NK-92 (cell line): ENCODE results near the gene LCP1.
"Not testable (repeated sequence)": the region's sequence is repeated elsewhere in the genome, so short reads cannot be mapped to it uniquely, and the experiment has no call there.

Source experiments
- DNase-seq: peaks from one replicate; lab custom pipeline; 2025; ENCODE audit not compliant: unreplicated experiment; lab: John Stamatoyannopoulos, UW

The LCP1 gene, protein sequence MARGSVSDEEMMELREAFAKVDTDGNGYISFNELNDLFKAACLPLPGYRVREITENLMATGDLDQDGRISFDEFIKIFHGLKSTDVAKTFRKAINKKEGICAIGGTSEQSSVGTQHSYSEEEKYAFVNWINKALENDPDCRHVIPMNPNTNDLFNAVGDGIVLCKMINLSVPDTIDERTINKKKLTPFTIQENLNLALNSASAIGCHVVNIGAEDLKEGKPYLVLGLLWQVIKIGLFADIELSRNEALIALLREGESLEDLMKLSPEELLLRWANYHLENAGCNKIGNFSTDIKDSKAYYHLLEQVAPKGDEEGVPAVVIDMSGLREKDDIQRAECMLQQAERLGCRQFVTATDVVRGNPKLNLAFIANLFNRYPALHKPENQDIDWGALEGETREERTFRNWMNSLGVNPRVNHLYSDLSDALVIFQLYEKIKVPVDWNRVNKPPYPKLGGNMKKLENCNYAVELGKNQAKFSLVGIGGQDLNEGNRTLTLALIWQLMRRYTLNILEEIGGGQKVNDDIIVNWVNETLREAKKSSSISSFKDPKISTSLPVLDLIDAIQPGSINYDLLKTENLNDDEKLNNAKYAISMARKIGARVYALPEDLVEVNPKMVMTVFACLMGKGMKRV

DNA sequence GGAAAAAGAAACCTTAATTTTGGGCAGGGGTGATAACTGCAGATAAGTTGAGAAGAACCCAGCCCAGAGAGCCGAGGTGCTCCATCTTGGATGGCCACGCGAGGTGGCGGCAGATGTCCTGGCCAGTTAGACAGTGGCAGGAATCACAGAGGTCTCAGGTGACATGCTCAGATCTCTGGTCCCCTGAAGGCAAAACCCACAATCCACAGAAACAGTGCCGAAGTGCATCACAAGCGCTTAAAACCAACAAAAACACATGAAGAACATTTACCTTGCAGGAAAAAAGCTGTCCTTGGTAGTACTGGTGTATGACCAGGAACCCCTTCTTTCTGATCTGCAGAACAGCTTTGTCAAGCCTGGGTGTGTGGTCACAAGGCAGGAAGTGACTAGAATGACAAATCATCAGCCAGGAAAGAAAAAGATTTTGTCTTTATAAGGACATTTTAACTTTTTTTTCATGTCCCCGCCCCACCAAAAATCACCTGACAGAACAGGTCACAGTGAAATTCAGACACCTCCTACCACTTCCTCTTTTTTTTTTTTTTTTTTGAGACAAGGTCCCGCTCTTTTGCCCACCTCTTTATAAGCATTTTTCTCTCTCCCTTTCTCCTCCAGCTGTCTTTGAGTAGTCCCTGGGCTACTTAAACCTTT is at the start of gene LCP1:
TSS of gene LCP1 (minus strand) at position 338 of the 651 bp plus-strand sequence. CDS start 22,515 bp downstream, outside the sequence.
- peak; percentile 33 for DNase-seq

DNA sequence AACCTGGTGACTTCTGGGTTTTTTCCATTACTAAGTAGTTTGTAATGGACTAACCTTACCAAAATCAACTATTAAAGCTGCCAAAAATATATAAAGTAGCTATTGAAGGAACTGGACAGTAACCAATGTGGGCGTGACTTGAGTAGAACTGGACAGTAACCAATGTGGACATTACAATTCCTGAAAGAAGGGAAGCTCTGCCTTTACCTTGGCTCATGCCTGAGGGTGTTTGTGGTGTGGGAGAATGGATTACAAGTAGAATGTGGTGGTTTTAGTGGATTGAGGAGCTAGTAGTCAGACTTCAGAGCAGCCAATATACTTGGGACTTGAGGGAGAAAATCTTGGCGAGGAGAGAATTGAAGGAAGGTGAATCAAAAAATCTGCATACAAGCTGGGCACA is 47.3 kb upstream of the LCP1 start:
- DNase-seq = no peak

DNA sequence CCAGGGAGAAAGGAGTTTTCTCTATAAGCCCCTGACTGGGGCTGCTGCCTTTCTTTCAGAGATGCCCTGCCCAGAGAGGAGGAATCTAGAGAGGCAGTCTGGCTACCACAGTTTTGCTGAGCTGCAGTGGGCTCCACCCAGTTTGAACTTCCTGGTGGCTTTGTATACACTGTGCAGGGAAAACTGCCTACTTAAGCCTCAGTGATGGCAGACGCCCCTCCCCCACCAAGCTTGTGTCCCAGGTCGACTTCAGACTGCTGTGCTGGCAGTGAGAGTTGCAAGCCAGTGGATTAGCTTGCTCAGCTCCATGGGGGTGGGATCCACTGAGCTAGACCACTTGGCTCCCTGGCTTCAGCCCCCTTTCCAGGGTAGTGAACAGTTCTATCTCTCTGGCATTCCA is 38.3 kb upstream of the LCP1 start:
- not testable (repeated sequence) for DNase-seq

DNA sequence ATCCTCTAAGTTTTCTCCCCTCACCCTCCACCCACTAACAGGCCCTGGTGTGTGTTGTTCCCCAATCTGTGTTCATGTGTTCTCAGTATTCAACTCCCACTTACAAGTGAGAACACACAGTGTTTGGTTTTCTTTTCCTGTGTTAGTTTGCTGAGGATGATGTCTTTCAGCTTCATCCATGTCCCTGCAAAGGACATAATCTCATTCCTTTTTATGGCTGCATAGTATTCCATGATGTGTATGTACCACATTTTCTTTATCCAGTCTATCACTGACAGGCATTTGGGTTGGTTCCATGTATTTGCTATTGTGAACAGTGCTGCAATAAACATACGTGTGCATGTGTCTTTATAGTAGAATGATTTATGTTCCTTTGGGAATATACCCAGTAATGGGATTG is 32.8 kb upstream of the LCP1 start:
- not testable (repeated sequence) for DNase-seq

DNA sequence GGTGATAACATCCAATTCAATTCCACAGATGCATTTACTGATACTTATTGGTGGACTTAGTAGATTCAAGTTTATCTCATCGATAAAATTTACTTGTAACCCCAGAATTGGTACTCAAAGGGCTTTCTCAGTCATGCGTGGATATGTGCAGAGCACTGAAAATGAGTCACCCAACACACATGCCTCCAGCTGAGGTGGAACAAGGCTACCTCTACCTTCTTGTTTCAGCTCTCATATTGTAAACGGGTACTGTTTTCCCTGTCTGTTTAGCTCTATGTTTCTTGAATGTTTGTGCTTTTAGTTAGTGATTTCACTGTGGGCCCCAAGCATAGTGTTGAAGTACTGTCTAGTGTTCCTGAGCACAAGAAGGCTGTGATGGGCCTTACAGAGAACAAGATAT is 31.3 kb upstream of the LCP1 start:
- no peak for DNase-seq

DNA sequence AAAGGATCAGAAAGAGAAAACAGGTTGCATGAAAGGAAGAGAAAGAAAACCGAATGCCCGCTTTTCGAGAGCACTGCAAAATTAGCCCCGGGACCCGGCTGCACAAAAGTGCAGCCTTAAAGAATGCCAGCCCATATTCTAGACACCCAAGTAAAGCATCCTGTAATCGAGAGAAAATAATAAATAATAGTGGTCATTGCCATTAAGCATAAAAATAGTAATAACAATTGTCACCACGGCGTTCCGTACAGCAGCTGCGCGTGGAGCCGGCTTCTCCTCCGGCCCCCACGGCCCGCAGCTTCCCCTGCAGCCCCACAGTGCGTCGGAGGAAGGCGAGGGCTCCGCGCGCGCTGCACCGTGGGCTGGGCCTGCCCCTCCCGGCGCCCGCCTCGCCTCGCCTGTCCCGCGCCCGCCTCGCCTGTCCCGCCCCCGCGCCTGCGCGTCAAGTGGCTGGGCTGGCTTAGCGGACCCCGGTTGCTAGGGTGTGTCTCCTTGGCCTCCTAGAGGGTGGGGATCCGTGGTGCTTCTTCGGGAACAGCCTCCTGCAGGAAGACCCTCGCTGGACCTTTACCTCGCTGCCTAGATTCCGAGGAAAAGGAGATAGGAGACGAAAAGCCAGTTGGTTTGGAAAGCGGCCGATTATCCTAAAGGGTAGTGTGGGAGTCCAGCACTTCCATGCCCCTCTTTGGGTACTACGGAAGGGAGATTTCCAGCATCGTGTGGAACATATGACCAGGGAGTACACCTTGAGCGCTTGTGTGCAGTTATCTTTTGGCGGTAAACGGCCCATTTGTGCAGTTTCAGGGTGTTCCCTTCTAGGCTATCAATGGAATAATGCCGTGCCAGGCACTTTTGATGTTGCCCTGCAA is 29.7 kb upstream of the LCP1 start, which contains the start of gene LRRC63:
TSS of gene LRRC63 (plus strand) at position 446 of the 869 bp plus-strand sequence. CDS start 1,107 bp downstream, outside the sequence.
- DNase-seq = no peak

DNA sequence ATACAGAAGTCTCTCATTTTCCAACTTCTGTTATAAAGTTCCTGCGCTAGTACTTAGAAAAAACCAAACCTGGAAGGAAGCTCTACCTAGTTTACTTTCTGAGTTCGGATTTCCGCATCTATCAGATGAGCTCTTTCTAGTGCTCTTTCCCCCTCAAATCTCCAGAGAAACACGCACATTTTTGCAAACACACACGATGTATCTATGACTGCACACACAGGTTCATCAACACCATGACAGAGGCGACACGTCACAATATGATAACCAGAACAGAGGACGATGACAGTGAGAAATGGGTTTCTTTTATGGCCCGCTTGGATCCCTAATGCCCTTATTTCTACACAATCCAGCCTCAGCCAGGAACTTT is 29.1 kb upstream of the LCP1 start:
- no peak for DNase-seq

DNA sequence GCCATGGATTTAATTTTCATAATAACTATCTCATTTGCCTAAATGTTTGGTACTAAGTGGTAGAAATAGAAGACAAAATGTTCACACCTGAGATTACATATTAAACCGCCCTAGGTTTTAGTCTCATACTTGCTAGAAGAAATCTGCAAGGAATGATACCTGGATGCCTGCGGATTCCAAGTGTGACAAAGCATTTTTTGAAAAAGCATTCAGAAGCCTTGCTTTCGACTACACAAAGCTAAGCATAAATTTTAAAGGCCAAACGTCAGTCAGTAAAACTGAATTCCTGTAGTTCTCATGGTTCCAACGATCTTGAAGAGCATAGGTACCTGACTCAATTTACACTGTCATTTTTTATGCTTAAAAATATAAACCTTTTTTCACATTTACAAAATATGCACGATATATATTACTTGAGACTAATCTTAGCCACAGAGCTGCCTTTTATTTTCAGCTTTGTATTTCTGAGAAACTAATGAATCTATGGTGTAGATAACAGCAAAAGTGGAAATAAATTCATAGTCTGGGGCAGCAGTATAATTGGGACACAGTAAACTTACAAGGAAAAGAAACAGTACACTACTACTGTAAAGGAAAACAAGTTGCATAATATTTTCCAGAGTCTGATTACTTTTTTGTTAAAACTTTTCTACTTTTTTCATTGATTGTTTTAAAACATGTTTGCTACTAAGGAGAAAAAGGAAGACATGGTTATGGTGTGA is 28.5 kb upstream of the LCP1 start:
- no peak for DNase-seq

DNA sequence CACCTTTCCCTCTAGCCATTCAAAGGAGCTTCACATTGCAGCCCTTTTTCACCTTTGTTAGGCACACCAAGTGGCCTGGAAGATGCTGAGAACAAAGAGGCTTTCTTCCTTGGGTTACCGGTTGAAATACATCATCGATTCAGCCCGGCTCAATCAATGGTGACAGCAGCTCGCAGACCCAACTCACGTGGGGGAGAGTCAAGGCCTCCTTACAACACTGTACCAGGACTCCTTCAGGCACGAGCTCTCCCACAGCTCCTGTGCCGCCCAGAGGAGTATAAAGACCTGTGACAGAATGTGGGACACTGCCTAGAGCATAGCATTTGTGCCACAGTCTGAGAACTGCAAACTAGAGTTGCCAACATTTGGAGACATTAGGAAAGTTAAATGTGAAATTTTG is 25.9 kb upstream of the LCP1 start:
- DNase-seq = no peak

DNA sequence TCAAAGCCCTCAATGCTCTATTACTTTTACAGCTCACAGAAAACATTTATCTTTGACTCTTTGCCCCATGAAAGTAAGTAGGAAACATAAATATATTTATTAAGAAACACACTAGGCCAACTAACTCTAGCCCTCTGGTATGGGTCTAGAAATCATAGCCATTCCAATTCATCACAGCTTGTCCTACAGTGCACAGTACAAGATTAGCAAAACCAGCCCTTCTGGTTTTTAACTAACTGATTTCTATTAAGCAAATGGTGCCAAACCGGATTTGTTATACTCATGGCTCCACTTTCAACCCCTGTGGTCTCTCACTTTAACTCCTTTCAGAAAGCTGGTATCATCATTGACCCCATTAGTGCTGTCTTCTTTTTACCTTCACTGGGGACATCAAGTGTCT is 24.2 kb upstream of the LCP1 start:
- DNase-seq = no peak

DNA sequence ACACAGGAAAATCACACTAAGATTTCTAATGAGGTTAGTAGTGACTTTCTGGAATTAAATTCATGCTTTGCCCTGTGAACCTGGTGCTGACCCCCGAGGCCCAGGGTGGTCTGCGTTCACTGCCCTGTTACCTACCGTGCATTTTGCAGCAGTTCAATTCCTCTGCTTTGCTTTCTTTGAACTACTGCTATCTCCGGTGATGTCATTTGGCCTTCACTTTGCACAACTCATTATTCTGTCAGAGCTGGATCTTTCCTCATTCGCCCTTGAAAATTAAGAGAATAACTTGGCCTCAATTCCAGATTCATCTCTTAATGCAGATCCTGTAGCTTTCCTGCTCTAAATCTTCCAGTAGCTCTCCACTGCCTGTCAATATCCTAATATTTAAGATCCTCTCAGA is 21.0 kb upstream of the LCP1 start:
- no peak for DNase-seq

DNA sequence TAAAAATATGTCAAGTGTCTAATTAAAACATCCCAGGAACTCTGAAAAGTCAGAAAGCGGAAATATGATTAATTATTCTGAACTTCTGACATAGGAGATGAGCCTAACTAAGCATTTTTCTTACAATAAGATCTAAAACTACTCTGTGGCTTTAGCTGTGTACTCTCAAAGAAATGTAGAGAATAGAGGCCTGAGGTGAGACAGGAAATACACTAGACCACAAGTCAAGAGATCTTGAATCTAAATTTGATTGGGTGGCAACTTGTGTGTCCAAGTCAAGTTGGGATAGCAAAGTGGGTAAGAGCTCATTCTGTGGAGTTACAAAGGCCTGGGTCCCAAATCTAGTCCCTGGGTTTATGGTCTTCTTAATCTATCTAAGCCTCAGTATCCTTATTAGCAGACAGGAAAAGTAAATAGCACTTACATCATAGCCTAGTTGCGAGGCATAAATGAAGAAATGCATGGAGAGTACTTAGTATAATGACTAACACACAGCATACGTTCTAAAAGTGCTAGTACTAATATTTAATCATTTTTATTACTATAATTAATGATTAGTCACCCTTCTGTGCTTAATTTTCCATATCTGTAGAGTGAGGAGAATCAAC is 20.3 kb upstream of the LCP1 start:
- no peak for DNase-seq

DNA sequence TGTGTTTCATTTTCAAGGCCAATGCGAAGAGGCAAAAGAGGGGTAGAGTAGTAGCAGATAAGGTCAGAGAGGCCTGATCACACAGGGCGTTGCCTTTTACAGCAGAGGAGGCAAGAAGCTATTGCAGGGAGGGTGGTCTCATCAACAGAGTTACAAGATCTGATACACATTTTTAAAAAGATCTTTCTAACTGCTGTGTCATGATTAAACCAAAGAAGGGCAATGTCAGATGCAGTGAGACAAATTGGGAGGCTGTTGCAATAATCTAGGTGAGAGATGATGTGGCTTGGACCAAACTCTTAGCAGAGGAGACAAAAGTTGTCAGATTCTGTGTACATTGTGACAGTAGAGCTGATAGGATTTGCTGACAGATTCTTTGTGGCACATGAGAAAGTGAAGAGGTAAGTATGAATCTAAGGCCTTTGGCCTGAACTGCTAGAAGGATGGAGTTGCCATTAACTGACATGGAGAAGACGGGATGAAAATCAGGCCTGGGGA is 16.8 kb upstream of the LCP1 start:
- DNase-seq = no peak

DNA sequence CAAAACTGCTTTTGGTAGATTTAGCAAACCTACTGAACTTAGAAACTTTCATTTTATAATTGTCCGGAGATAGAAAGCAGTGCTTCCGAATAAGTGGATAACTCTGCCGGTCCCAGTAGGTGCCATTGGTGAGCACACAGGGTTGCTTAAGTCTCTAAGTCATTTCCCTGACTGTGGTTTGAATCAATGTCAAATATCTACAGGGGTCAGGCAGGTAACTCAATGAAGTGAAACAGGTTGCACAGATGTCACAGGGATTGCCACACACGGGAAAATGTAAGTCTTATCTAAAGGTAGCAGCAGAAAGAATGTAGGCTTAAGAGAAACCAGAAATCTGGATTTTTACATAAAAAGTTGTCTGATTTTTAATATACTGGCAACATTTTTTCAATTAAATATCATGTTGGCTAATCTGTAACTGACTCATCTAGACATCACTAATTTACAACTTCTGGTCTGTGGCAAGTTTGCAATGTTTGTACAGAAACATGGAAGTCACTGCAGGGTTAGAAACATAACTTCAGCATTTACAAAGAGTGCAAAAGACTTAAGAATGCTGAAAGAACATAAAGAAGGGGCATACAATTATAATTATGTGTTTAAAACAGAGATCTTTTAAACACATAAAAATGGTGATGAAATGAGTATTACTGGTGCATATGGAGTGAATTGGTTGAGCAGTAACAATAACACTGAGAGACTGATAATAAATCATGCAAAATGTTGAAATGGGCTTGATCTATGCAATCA is 15.5 kb upstream of the LCP1 start:
- DNase-seq = no peak

DNA sequence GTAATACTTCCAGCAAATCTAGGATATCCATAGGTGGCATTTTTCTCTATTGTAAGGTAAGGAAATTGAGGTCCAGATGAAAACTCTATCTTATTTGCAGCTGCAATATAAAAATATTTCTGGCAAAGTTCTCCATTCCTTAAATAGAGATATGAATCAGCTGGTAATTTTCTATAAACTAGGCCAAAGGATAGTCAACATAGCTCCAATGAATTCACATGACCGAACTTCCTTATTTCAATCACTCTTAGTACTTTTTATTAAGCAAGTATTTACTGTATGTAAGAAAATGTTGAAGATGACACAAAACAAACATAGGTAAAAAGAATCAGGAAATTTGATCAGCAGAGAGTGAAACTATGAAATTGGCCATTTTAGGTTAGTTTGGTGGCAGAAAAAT is 13.0 kb upstream of the LCP1 start:
- DNase-seq = no peak

DNA sequence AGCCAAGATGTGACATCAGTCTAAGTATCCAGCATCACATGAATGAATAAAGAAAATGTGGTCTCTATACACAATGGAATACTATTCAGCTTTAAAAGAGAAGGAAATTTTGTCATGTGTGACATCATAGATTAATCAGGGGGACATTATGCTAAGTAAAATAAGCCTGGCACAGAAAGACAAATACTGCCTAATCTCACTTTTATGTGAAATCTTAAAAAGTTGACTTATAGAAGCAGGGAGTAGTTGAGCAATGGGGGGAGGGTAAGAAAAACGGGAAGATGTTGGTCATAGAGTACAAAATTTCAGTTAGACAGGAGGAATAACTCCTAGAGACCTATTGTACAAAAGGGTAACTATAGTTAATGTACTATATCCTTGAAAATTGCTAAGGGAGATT is 10.4 kb upstream of the LCP1 start:
- DNase-seq = no peak

DNA sequence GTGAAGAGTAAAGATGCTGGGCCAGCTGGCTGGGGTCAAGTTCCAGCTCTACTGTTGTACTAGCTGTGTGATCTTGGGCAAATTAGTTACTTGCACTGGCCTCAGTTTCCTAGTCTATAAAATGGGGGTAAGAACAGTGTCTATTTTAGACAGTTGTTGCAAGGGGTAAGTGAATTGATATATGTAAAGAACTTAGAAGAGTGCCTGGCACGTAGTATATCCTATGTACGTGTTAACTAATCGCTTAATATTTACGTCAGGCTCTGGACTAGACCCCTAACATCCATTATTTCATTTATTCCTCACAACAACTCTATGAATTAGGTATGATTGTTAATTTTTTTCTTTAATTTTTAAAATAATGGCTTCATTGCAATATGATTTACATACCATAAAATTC is 3.7 kb upstream of the LCP1 start:
- no peak for DNase-seq

DNA sequence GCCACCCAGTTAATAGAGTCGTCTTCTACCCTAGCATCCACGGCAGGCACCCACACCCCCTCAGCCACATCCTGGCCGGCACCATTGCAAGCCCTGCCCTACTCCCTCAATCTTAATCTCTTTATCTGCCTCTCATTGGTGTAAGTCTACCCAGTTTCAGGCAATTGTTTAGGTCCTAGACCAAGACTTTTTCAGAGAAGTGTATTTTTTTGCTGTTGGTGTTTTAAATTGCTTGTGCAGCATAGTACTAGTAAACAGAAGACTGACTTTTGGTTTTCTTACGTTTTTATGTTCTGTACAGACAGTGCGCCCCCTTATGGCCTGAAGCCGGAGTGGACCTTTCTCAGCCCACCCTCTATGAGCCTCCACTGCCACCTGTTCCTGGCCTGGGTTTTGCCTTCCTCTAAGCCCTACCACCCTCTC is 2.3 kb upstream of the LCP1 start:
- no peak for DNase-seq
